ENCODE results near the gene MRPL27. TPM values are rescaled to one million over a fixed set of nuclear protein-coding genes. Genes with fewer than 3 reads are reported as not detected.

Gene MRPL27
- total RNA-seq, 1 experiment from 2014 or later: 74.4 TPM

Other genes starting within 250 kb of the MRPL27 start
- not detected in 2 replicates for gene SAMD14, start 243.0 kb downstream of the MRPL27 start, total RNA-seq (2014; rRNA removed; shearing (Covaris generic); ENCODE audit: low replicate concordance)
- 56.1 and 68.2 TPM in 2 replicates for gene PPP1R9B, start 222.5 kb downstream of the MRPL27 start, total RNA-seq (2014; rRNA removed; shearing (Covaris generic); ENCODE audit: low replicate concordance)
- gene SGCA, start 207.2 kb downstream of the MRPL27 start, total RNA-seq (2014; rRNA removed; shearing (Covaris generic); ENCODE audit: low replicate concordance): 1.1 TPM in 1 of 2 replicates, not detected in the other
- gene COL1A1, start 171.6 kb downstream of the MRPL27 start, total RNA-seq (2014; rRNA removed; shearing (Covaris generic); ENCODE audit: low replicate concordance): 261 and 431 TPM in 2 replicates
- not detected in 2 replicates for gene TMEM92, start 98.7 kb downstream of the MRPL27 start, total RNA-seq (2014; rRNA removed; shearing (Covaris generic); ENCODE audit: low replicate concordance)
- 26.5 and 27.2 TPM in 2 replicates for gene XYLT2, start 27.1 kb downstream of the MRPL27 start, total RNA-seq (2014; rRNA removed; shearing (Covaris generic); ENCODE audit: low replicate concordance)
- 6.3 and 9.5 TPM in 2 replicates for gene EME1, start within 50 bp of the MRPL27 start, total RNA-seq (2014; rRNA removed; shearing (Covaris generic); ENCODE audit: low replicate concordance)
- gene LRRC59, start 24.3 kb upstream of the MRPL27 start, total RNA-seq (2014; rRNA removed; shearing (Covaris generic); ENCODE audit: low replicate concordance): 365 and 417 TPM in 2 replicates
- 8.9 and 24.5 TPM in 2 replicates for gene ACSF2, start 53.0 kb upstream of the MRPL27 start, total RNA-seq (2014; rRNA removed; shearing (Covaris generic); ENCODE audit: low replicate concordance)
- gene CHAD, start 95.7 kb upstream of the MRPL27 start, total RNA-seq (2014; rRNA removed; shearing (Covaris generic); ENCODE audit: low replicate concordance): not detected in 2 replicates
- 53.6 and 69.2 TPM in 2 replicates for gene RSAD1, start 105.7 kb upstream of the MRPL27 start, total RNA-seq (2014; rRNA removed; shearing (Covaris generic); ENCODE audit: low replicate concordance)
- gene MYCBPAP, start 135.3 kb upstream of the MRPL27 start, total RNA-seq (2014; rRNA removed; shearing (Covaris generic); ENCODE audit: low replicate concordance): not detected in 2 replicates
- gene EPN3, start 159.6 kb upstream of the MRPL27 start, total RNA-seq (2014; rRNA removed; shearing (Covaris generic); ENCODE audit: low replicate concordance): not detected in 2 replicates
- gene SPATA20, start 174.0 kb upstream of the MRPL27 start, total RNA-seq (2014; rRNA removed; shearing (Covaris generic); ENCODE audit: low replicate concordance): 52.1 and 59.6 TPM in 2 replicates
- not detected in 2 replicates for gene CACNA1G, start 187.5 kb upstream of the MRPL27 start, total RNA-seq (2014; rRNA removed; shearing (Covaris generic); ENCODE audit: low replicate concordance)

All from MG63 (cell line).